Ascending aorta (tissue), 2 donors: ENCODE measurements around the gene CACNB3. TPM values are rescaled to one million over a fixed set of nuclear protein-coding genes. Genes with fewer than 3 reads are reported as not detected.
"Not testable (repeated sequence)": the region's sequence is repeated elsewhere in the genome, so short reads cannot be mapped to it uniquely, and the experiment has no call there.

Source experiments
- DNase-seq, 2 donors: peaks; one replicate each; pipeline ENCODE4 v3.0.0-alpha.2; 2019; ENCODE audit warnings: low spot score in 2 of 2
- H3K27ac ChIP-seq, 2 donors: fragments of 200-600 bp; sonication (generic); one replicate each; pipeline ENCODE4 v1.5.1; 2016 to 2017; ENCODE audit warnings: mild to moderate bottlenecking in 1 of 2
- H3K27me3 ChIP-seq: fragments of 200-600 bp; sonication (generic); one replicate; pipeline ENCODE4 v1.5.1; 2017
- H3K36me3 ChIP-seq, 2 donors: fragments of 200-600 bp; sonication (generic); one replicate each; pipeline ENCODE4 v1.5.1; 2016
- H3K4me1 ChIP-seq, 2 donors: fragments of 200-600 bp; sonication (generic); one replicate each; pipeline ENCODE4 v1.5.1; 2016 to 2017; ENCODE audit warnings: mild to moderate bottlenecking in 1 of 2
- H3K4me3 ChIP-seq, 2 donors: fragments of 200-600 bp; sonication (generic); one replicate each; pipeline ENCODE4 v1.5.1; 2016 to 2017; ENCODE audit warnings: mild to moderate bottlenecking in 1 of 2
- H3K9me3 ChIP-seq, 2 donors: fragments of 200-600 bp; sonication (generic); one replicate each; pipeline ENCODE4 v1.5.1; 2016
- intact Hi-C: fragments of 100-400 bp; cut with DNase I; formaldehyde crosslinking; loops from one replicate; pipeline ENCODE4 v1.15.1; 2023
- total RNA-seq: library from RNA; depleted of rRNA; stranded (reverse); fragments of >200 nt; gene quantifications from one replicate; pipeline ENCODE4 v1.1.0, GENCODE V29; 2016
- TF ChIP-seq, protein P1 (sequence below), 3 experiments: fragments of 200-600 bp in 2 of 3; fragments of 450-650 bp in 1 of 3; sonication (generic) in 2 of 3; IDR thresholded peaks; one replicate each; pipeline ENCODE4 v1.5.1; 2016 to 2019; ENCODE audit warnings: antibody characterized with exemption in 3 of 3, mild to moderate bottlenecking in 1 of 3, moderate library complexity in 1 of 3

Gene CACNB3
- total RNA-seq, 1 donor from 2014 or later: 54.5 TPM

DNA sequence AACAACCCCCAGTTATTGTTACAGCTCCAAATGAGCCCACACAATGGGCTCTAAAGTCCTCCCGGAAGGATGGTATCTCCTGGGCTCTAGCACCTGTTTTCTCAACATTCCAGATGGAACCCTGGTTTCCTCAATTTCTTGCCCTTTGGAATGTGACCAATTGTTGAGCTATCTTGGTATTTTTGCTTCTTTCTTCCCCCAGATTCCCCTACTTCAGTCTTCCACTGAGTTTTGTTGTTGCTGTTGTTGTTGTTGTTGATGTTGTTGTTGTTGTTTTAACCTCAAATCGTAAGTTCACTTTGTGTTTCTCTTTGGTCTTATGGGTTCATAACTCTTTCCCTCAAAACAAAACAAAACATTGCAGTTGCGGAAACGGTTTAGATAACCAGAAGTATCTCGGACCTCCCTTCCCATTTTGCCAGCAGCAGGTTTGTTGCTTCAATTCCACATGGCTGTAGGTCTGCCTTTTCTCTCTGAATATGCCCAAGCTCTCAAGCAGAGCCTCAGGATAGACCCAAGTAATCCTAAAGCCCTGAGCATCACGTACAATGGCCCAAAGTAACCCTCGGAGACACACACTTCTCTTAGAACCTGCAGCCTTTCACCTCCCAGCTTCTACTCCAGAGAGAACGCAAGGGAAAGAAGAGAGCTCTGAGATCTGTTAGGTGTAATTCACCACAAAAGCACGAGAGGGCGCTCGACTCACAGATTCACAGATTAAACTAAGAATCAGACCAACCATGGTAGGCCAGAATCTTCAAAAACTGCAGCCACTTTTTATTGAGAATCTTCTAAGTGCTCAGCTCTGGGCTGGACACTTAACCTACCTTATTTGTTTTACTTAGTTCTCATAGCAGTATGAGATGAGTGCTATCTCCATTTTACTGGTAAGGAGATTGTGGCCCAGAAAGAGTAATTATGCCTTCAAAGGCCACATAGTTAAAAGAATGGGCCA is 34.7 kb downstream of the CACNB3 start:
- Histone ChIP-seq H3K4me1 (peaks cover 5 to 20% of the 10 kb centered on the region in 2 donors), H3K27me3 (no peaks in the 10 kb centered on the region), H3K27ac (peak overlapping the region; percentile 77 to 83), H3K9me3 (no peaks in the 10 kb centered on the region), H3K36me3 (peaks cover 4 to 8% of the 10 kb centered on the region in 2 donors), H3K4me3 (peak overlapping the region; percentile 79 to 89)
- TF ChIP-seq, protein P1, sequence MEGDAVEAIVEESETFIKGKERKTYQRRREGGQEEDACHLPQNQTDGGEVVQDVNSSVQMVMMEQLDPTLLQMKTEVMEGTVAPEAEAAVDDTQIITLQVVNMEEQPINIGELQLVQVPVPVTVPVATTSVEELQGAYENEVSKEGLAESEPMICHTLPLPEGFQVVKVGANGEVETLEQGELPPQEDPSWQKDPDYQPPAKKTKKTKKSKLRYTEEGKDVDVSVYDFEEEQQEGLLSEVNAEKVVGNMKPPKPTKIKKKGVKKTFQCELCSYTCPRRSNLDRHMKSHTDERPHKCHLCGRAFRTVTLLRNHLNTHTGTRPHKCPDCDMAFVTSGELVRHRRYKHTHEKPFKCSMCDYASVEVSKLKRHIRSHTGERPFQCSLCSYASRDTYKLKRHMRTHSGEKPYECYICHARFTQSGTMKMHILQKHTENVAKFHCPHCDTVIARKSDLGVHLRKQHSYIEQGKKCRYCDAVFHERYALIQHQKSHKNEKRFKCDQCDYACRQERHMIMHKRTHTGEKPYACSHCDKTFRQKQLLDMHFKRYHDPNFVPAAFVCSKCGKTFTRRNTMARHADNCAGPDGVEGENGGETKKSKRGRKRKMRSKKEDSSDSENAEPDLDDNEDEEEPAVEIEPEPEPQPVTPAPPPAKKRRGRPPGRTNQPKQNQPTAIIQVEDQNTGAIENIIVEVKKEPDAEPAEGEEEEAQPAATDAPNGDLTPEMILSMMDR (IDR thresholded peaks at IDR 0.05): peak; percentile 86 to 92 (median 88)
- intact Hi-C loops: loop anchor here (1.0 to 2.0 kb wide), 6 partner anchors 12 to 142 kb away; partner anchors contain the start of genes ARF3 and RND1
- DNase-seq: peak; percentile 38 to 96

DNA sequence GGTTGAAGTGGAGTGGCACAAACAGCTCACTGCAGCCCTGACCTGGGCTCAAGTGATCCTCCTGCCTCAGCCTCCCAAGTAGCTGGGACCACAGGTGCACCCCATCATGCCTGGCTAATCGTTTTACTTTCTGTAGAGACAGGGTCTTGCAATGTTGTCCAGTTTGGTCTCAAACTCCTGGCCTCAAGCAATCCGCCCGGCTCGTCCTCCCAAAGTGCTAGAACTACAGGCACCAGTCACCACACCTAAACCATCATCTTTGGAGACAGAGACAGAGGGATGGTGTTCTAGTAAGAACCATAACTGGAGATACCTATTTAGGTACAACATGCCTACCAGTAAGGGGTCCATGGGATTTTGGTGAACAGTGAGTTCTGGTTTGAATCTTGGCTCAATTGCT is 36.2 kb downstream of the CACNB3 start:
- TF ChIP-seq, protein P1 (IDR thresholded peaks at IDR 0.05): no peak
- Histone ChIP-seq H3K4me1 (peaks cover 5 to 20% of the 10 kb centered on the region in 2 donors), H3K27ac (no peak overlapping the region), H3K36me3 (peaks cover 4 to 5% of the 10 kb centered on the region in 2 donors), H3K27me3 (no peaks in the 10 kb centered on the region), H3K4me3 (no peak overlapping the region), H3K9me3 (no peaks in the 10 kb centered on the region)
- intact Hi-C loops: no loop called here
- no peak for DNase-seq

DNA sequence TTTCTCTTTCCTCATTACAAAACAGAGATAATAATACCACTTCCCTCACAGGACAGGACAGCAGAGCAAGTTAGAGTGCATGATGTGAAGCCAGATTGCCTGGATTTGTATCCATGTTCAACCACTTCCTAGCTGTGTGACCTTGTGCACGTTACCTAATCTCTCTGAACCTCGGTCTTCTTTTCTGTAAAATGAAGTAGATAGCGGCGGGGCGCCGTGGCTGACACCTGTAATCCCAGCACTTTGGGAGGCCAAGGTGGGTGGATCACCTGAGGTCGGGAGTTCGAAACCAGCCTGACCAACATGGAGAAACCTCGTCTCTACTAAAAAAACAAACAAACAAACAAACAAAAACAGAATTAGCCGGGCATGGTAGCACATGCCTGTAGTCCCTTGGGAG is 36.6 kb downstream of the CACNB3 start:
- H3K27ac ChIP-seq, intact Hi-C loops: not testable (repeated sequence)

DNA sequence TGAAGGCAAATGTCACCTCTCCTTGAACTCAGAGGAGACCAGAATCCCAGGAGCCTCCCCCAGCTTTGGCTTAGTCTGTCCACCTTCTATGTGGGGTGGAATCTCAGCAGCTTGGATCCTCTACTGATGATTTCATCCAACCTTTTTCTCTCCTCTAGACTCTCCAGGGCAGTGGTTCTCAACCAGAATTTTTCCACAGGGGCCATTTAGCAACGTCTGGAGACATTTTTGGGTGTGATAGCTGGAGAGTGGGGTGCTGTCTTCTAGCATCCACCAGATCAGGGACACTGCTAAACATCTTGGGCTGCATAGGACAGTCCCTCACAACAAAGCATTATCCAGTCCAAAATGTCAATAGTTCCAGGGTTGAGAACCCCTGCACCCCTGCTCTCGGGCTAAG is 38.1 kb downstream of the CACNB3 start:
- H3K36me3 ChIP-seq: no peaks in the 10 kb centered on the region
- H3K4me1 ChIP-seq: peaks cover 2 to 4% of the 10 kb centered on the region in 2 donors
- no peaks in the 10 kb centered on the region for H3K9me3 ChIP-seq
- TF ChIP-seq, protein P1 (IDR thresholded peaks at IDR 0.05): no peak
- intact Hi-C loops: no loop called here
- H3K4me3 ChIP-seq: no peak overlapping the region
- H3K27me3 ChIP-seq: no peaks in the 10 kb centered on the region
- no peak overlapping the region for H3K27ac ChIP-seq
- no peak for DNase-seq

More for the DNA sequence above, 36.6 kb downstream of the CACNB3 start:
- H3K9me3 ChIP-seq, H3K4me3 ChIP-seq, H3K27me3 ChIP-seq, DNase-seq, H3K36me3 ChIP-seq: not testable (repeated sequence)
- peaks cover 5 to 18% of the 10 kb centered on the region in 2 donors for H3K4me1 ChIP-seq

DNA sequence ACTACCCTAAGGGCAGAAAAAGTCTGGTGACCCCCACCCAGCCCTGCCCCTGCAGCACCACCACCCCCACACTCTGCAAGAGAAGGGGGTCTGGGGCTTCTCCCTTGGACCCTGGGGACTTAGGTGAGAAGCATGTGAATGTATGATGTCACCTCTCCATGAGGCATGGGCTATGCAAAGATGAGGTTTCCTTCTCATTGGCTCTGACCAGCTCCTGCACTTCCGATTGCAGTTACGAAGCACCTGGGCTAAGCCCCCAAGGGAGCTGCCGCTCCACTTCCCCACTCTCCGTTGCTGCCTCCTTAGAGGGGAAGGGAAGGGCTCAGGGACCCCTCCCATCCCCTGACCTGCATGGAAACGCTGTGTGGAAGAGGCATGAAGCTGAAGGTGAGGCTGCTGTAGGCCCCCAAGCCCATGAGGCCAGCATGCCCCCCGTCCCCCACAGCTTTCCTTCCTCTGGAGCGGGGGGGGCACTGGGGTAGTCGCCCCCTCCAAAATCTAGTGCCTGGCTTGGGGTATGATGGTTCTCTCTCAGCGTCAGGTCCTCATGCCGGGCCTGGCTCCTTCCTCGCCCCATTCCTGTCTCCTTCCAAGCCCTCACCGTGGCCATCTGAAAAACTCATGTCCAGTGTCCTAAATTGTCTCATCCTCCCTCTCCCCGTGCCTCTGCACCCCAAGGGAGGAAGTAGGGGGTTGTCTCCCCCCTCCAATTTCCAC is 39.1 kb downstream of the CACNB3 start:
- no peaks in the 10 kb centered on the region for H3K36me3 ChIP-seq
- H3K27me3 ChIP-seq: no peaks in the 10 kb centered on the region
- intact Hi-C loops: no loop called here
- H3K4me1 ChIP-seq: peaks cover 2 to 4% of the 10 kb centered on the region in 2 donors
- TF ChIP-seq, protein P1 (IDR thresholded peaks at IDR 0.05): no peak
- no peak overlapping the region for H3K4me3 ChIP-seq
- H3K27ac ChIP-seq: no peak overlapping the region
- H3K9me3 ChIP-seq: no peaks in the 10 kb centered on the region
- DNase-seq: no peak

DNA sequence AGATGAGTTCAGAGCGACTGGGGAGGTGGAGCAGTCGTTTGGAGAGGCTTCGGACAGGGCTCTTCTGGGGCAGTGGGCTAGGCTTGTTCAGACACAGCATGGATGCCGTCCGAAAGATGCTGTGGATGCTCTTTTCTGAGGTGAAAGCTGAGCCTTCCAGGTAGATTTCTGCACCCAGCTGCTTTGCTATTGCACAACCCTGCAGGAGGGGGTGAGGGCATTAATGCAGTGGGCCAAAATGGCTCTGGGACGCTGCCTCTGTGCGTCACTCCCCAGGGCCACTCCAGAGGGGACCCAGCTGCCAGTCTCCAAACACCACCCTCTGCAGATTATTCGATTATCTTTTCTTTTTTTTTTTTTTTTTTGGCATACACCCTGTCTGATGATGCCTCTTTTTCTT is 39.7 kb downstream of the CACNB3 start:
- Histone ChIP-seq H3K27me3 (no peaks in the 10 kb centered on the region), H3K9me3 (no peaks in the 10 kb centered on the region)
- intact Hi-C loops: no loop called here

More for the DNA sequence above, 39.7 kb downstream of the CACNB3 start:
- DNase-seq: no peak
- TF ChIP-seq, protein P1 (IDR thresholded peaks at IDR 0.05): no peak
- H3K4me1 ChIP-seq: no peaks in the 10 kb centered on the region
- no peak overlapping the region for H3K27ac ChIP-seq
- H3K36me3 ChIP-seq: no peaks in the 10 kb centered on the region
- no peak overlapping the region for H3K4me3 ChIP-seq
